Measurements from ENCODE around the gene PPP2R2C.

- TF ChIP-seq CTCF (conservative IDR thresholded peaks at IDR 0.05; ENCODE audit: low read depth, low read length): no peak
- no peak for TF ChIP-seq CEBPB (IDR thresholded peaks at IDR 0.05; ENCODE audit: low read depth, low read length)
- no peak for TF ChIP-seq MAZ (IDR thresholded peaks at IDR 0.05; ENCODE audit: borderline replicate concordance, low read depth, low read length)
- no peak for TF ChIP-seq POLR2A (IDR thresholded peaks at IDR 0.05; ENCODE audit: low read depth, low read length)
- TF ChIP-seq USF2 (IDR thresholded peaks at IDR 0.05; ENCODE audit: low read depth, low read length): no peak
- TF ChIP-seq NFE2L2 (IDR thresholded peaks at IDR 0.05; ENCODE audit: low read depth, low read length): no peak
- no peak for TF ChIP-seq CHD1 (IDR thresholded peaks at IDR 0.05; ENCODE audit: low read depth, low read length)
- no peak for TF ChIP-seq MAFK (IDR thresholded peaks at IDR 0.05; ENCODE audit: low read depth, low read length)
- TF ChIP-seq ELK1 (IDR thresholded peaks at IDR 0.05; ENCODE audit: borderline replicate concordance, low read depth, low read length): no peak
- no peak for TF ChIP-seq RFX5 (IDR thresholded peaks at IDR 0.05; ENCODE audit: low read depth, low read length)
- TF ChIP-seq RAD21 (IDR thresholded peaks at IDR 0.05; ENCODE audit: low read length): no peak
- TF ChIP-seq SMC3 (IDR thresholded peaks at IDR 0.05; ENCODE audit: low read depth, low read length): no peak
These were observed 47.7 kb upstream of the PPP2R2C start for GRCh38 chr4:6520051-6520636.

Measured in IMR-90 (cell line).